WERI-Rb-1 (cell line): ENCODE data around the gene DZANK1.
"Not testable (repeated sequence)": the region's sequence is repeated elsewhere in the genome, so short reads cannot be mapped to it uniquely, and the experiment has no call there.

Experiments used
- DNase-seq: peaks from one replicate; pipeline ENCODE4 v3.0.0-alpha.2; 2020
- H3K27ac ChIP-seq: fragments of 250-450 bp; sonication (Bioruptor Pico); 2 replicates; pipeline ENCODE4 v1.5.1; 2020; ENCODE audit warnings: mild to moderate bottlenecking, moderate library complexity
- H3K27me3 ChIP-seq: fragments of 250-450 bp; sonication (Bioruptor Pico); 2 replicates; pipeline ENCODE4 v1.5.1; 2021; ENCODE audit warnings: mild to moderate bottlenecking, low read depth, moderate library complexity; ENCODE audit not compliant: insufficient read depth, severe bottlenecking
- H3K36me3 ChIP-seq: fragments of 250-450 bp; sonication (Bioruptor Pico); 2 replicates; pipeline ENCODE4 v1.5.1; 2020; ENCODE audit warnings: mild to moderate bottlenecking, moderate library complexity
- H3K4me3 ChIP-seq: 2 replicates; pipeline ENCODE4 v1.5.1; 2011; ENCODE audit warnings: low read depth, mild to moderate bottlenecking, control low read depth, low read length
- H3K9me3 ChIP-seq: fragments of 250-450 bp; sonication (Bioruptor Pico); 2 replicates; pipeline ENCODE4 v1.5.1; 2021; ENCODE audit warnings: mild to moderate bottlenecking, moderate library complexity; ENCODE audit not compliant: severe bottlenecking
- CTCF ChIP-seq: IDR thresholded peaks from 2 replicates; pipeline ENCODE4 v1.5.1; 2011; ENCODE audit warnings: low read depth, mild to moderate bottlenecking, control low read depth, inconsistent platforms, low read length

DZANK1 gene

GRCh38 chr20:18507218-18508191 lies 40.7 kb upstream of the DZANK1 start, which contains the start of gene SEC23B:
TSS of gene SEC23B (plus strand) at chr20:18507940. CDS start at chr20:18510836, 2,896 bp downstream.
- DNase-seq = peak; percentile 97
- Histone ChIP-seq H3K27me3 (no peaks in the 10 kb centered on the region), H3K4me3 (peak within 1 kb of the TSS; percentile 99), H3K36me3 (peaks cover 29% of the 10 kb centered on the region), H3K9me3 (no peaks in the 10 kb centered on the region), H3K27ac (peak within 1 kb of the TSS; percentile 96)
- no peak for TF ChIP-seq CTCF

- Histone ChIP-seq H3K27me3 (no peaks in the 10 kb centered on the region), H3K36me3 (peaks cover 21% of the 10 kb centered on the region), H3K27ac (peak overlapping the region; percentile 96), H3K4me3 (peak overlapping the region; percentile 99), H3K9me3 (no peaks in the 10 kb centered on the region)
- no peak for TF ChIP-seq CTCF
- no peak for DNase-seq
These were observed 39.9 kb upstream of the DZANK1 start for GRCh38 chr20:18506744-18507143.

GRCh38 chr20:18504479-18505060 lies 37.7 kb upstream of the DZANK1 start:
- no peak for DNase-seq
- H3K27ac ChIP-seq = no peak overlapping the region
- H3K27me3 ChIP-seq = no peaks in the 10 kb centered on the region
- H3K9me3 ChIP-seq = no peaks in the 10 kb centered on the region
- H3K36me3 ChIP-seq = peaks cover under 1% of the 10 kb centered on the region; the same call in 1 of the 2 replicates
- H3K4me3 ChIP-seq = no peak overlapping the region
- TF ChIP-seq CTCF = no peak

- DNase-seq, H3K36me3 ChIP-seq, H3K9me3 ChIP-seq: not testable (repeated sequence)
These were observed 34.8 kb upstream of the DZANK1 start for GRCh38 chr20:18501672-18502071.

GRCh38 chr20:18497603-18498002 lies 30.8 kb upstream of the DZANK1 start:
- H3K9me3 ChIP-seq = no peaks in the 10 kb centered on the region
- peak overlapping the region; percentile 88 for H3K4me3 ChIP-seq
- peak overlapping the region; percentile 84 for H3K27ac ChIP-seq
- no peak for TF ChIP-seq CTCF
- no peaks in the 10 kb centered on the region for H3K27me3 ChIP-seq
- DNase-seq = no peak
- peaks cover 14% of the 10 kb centered on the region for H3K36me3 ChIP-seq

More at GRCh38 chr20:18501672-18502071, 34.8 kb upstream of the DZANK1 start:
- H3K27ac ChIP-seq, H3K27me3 ChIP-seq, H3K4me3 ChIP-seq: not testable (repeated sequence)
